Glomerular endothelial cell (primary cell): Measurements from ENCODE around the gene ITPR3. TPM values are rescaled to one million over a fixed set of nuclear protein-coding genes. Genes with fewer than 3 reads are reported as not detected.

Source experiments
- DNase-seq: peaks from one replicate; pipeline ENCODE4 v3.0.0-alpha.2; 2011; ENCODE audit warnings: low read depth, low spot score; ENCODE audit errors: extremely low read depth
- total RNA-seq: library from RNA; depleted of rRNA; stranded (reverse); fragments of >200 nt; gene quantifications from 2 replicates; pipeline ENCODE4 v1.2.3, GENCODE V29; 2015

The ITPR3 gene
- total RNA-seq, 1 donor from 2014 or later = 66.6 TPM

DNA sequence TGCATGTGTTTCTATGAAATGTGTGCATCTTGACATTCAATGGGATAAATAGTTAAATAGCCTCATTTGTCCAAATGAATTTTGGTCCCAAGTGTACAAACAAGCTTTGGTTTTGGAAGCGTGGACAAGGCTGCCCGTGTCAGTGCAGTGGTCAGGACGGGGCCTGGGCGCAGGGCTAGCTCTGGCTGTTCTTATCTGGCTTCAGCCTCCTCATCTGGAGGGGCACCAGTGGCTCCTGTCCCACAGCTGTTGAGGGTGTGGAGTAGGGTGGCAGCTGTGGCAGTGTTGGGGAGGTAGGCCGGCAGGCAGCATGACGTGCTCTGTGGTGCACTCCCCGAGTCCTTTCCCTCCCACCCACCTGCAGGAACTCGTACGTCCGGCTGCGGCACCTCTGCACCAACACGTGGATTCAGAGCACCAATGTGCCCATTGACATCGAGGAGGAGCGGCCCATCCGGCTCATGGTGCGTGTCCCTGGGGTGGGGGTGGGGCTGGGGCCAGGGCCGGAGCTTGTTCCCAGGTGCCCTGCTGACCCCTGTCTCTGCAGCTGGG, 43.5 kb downstream of the ITPR3 start:
- DNase-seq = no peak

- DNase-seq = no peak
Observed at GRCh38 chr6:33665957-33666356, 44.8 kb downstream of the ITPR3 start.

DNA sequence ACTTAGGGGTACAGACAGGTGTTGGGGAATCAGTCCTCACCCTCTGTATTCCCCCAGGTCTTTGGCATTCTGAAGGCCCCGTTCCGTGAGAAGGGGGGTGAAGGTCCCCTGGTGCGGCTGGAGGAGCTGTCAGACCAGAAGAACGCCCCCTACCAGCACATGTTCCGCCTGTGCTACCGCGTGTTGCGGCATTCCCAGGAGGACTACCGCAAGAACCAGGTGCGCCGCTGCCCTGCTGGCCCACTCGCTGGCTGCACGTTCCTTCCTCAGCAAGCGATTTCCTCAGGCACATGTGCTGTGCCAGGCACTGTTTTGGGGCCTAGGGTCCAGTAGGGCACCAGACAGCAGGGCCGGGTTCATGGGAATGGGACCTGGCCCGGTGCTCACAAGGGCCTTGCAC, 46.0 kb downstream of the ITPR3 start:
- DNase-seq = no peak

DNA sequence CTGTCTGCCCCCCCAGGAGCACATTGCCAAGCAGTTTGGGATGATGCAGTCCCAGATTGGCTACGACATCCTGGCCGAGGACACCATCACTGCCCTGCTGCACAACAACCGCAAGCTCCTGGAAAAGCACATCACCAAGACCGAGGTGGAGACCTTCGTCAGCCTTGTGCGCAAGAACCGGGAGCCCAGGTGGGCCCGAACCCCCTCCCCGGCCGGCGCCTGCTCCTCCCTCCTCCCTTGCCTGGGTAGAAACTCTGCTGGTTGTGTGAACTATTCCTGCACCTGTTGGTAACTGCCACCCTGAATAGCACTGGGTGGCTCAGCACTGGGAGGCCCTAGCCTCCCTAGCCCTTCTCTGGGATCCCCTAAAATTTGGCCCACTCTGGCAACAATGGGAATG, 46.7 kb downstream of the ITPR3 start:
- DNase-seq = no peak

DNA sequence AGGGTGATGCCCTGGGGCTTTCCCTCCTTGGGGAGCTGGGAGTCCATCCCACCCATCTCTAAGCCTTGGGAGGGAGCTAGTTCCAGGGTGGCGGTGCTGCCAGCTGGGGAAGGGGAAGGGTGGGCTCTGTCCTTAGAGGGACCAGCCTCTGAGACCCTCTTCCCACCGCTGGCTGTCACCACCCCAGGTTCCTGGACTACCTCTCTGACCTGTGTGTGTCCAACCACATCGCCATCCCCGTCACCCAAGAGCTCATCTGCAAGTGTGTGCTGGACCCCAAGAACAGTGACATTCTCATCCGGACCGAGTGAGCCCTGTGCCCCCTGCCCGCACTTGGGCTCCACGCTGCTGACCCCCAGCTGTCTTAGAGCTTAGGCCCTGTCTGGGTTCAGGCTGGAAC, 47.2 kb downstream of the ITPR3 start:
- DNase-seq = no peak

DNA sequence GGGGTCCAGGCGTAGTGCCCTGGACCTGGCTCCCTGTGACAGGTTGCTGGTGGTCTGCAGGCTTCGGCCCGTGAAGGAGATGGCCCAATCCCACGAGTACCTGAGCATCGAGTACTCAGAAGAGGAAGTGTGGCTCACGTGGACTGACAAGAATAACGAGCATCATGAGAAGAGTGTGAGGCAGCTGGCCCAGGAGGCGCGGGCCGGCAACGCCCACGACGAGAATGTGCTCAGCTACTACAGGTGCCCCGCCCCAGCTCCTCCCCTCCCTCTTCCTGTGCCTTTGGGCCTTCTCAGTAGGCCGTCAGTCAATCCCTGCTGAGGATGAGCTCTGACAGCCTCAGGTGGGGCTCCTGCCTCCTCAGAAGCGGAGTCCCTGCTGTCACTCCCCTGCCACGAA, 47.8 kb downstream of the ITPR3 start:
- DNase-seq = no peak

DNA sequence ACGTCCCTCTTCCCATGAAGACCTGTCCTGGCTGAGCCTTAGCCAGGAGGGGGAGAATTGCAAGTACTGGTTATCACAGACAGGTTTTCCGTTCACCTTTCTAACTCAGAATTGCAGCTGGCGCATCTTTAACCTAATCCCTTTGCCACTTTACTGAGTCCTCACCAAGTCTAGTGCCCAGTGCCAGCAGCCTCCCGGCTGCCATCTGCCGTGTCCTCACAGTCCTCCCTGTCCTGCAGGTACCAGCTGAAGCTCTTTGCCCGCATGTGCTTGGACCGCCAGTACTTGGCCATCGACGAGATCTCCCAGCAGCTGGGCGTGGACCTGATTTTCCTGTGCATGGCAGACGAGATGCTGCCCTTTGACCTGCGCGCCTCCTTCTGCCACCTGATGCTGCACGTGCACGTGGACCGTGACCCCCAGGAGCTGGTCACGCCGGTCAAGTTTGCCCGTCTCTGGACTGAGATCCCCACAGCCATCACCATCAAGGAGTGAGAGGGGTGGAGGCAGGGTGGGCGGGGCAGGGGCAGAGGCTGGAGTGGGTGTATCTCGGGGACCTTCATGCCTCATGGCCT, 49.1 kb downstream of the ITPR3 start:
- no peak for DNase-seq

DNA sequence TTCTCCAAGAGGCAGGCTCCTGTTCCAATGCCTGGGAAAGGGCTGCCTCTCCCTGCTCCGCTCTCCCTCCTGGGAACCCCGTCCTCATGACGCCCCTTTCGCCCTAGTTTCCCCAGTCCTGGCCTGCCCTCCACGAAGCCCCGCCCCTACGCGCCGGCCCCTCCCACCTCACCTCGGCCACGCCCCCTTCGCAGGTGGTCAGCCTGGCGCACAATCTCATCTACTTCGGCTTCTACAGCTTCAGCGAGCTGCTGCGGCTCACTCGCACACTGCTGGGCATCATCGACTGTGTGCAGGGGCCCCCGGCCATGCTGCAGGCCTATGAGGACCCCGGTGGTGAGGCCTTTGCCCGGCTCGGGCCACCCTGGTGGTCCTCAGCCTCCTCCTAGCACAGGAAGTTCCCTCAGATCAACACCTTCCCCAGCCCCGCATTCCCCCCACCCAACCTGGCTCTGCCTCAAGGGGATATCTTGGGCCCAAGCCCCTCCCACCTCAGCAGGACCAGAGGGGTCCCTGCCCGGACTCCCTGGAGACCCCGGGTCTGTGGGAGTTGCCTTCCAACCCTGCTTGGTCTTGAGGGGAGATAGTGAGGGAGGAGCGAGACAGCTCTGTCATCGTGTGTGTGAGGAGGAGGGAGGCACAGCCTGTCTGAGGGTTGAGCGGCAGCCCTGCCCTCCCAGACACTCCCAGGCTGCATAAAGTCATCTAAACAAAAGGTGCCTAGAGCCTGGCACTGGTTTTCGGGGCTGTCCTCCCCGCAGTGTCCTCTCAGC, 50.0 kb downstream of the ITPR3 start:
- DNase-seq = no peak

- no peak for DNase-seq
Observed at GRCh38 chr6:33671744-33672072, 50.6 kb downstream of the ITPR3 start.

GRCh38 chr6:33672808-33673207, 51.7 kb downstream of the ITPR3 start:
- no peak for DNase-seq

DNA sequence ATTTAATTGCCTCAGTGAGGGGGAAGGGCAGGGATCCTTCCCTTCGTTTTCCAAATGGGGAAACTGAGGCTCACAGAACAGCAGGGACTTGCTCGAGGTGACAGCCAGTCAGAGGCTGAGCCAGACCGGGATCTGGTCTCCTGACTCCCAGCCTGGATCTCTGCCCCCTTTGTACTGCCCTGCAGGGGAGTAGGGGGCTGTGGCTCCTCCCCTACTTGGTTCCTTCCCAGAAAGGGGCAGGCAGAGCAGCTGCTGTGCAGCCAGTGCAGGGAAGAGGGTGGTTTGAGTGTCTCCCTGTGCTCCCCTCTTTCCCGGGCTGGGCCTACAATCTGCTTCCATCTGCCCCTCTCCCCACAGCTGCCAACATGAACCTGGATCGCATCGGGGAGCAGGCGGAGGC, 52.7 kb downstream of the ITPR3 start:
- DNase-seq = no peak

- DNase-seq = no peak
Observed at GRCh38 chr6:33675968-33676367, 54.8 kb downstream of the ITPR3 start.

DNA sequence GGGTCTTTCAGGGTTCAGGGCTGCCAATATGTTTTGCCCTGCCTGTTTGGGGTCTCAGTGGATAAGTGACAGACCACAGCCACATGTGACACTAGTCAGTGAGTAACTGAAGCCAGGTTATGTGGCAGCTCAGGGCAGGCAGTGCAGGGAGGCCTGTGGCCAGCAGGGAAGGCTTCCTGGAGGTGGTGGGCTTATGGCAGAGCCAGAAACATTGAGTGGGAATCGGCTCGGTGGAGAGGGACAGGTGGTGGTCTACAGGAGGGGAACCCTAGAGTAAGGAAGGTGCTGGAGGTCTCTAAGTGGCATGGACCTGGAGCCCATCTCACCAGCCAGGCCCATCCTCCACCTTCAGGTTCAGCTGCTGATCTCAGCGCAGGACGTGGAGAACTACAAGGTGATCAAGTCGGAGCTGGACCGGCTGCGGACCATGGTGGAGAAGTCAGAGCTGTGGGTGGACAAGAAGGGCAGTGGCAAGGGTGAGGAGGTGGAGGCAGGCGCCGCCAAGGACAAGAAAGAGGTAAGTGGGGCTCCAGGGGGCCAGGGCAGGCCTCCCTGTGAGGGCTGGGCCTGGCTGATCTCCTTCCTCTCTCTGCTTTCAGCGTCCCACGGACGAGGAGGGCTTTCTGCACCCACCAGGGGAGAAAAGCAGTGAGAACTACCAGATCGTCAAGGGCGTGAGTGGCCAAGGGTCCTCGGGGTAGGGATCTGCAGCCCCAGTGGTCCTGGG, 55.5 kb downstream of the ITPR3 start:
- no peak for DNase-seq

DNA sequence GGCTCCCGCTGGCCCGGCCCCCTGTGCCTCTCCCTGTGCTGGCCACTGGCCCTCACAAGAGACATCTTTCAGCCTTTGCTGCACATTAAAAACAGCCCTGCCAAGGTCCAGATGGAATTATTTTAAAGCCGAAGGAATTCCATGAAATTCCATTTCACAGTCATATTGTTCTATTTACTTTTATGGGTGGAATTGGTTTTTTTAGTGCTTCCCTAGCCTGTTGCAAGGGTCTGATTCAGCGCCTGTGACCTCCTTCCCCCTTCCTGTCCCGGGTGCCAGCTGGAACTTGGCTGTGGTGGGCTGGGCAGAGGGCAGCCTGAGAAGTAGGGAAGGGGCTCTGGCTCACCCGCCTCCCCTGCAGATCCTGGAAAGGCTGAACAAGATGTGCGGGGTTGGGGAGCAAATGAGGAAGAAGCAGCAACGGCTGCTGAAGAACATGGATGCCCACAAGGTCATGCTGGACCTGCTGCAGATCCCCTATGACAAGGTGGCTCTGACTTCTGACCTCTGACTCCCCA, 56.1 kb downstream of the ITPR3 start:
- no peak for DNase-seq

GRCh38 chr6:33677689-33678088, 56.6 kb downstream of the ITPR3 start:
- no peak for DNase-seq

GRCh38 chr6:33678233-33678931, 57.3 kb downstream of the ITPR3 start:
- no peak for DNase-seq

- DNase-seq = no peak
Observed at GRCh38 chr6:33678932-33679490, 57.9 kb downstream of the ITPR3 start.

DNA sequence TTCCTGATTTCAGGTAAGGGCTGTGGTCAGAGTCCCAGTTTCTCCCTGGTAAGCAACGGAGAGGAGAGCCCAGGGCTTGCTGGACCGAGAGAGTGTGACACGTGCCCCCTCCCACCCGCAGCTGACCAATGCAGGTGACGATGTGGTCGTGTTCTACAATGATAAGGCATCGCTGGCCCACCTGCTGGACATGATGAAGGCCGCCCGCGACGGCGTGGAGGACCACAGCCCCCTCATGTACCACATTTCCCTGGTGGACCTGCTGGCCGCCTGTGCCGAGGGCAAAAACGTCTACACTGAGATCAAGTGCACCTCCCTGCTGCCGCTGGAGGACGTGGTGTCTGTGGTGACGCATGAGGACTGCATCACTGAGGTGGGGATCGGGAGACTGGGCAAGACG, 58.6 kb downstream of the ITPR3 start:
- DNase-seq = no peak

DNA sequence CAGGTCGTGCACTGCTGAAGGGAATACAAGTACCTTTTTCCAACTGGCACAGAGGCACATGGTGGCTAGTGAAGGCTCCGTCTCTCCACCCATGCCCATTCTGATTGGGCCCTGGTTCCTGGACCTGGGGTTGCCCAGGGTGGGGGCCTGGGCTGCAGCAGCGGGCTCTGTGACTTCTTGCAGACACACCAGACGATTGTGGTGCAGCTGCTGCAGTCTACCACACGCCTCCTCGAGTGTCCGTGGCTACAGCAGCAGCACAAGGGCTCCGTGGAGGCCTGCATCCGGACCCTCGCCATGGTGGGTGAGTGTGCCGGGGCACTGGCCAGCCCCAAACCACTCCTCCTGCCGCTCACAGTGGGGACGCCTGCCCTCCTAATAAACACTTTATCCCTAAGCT, 61.2 kb downstream of the ITPR3 start:
- DNase-seq = no peak

- DNase-seq = no peak
Observed at GRCh38 chr6:33683051-33683571, 62.0 kb downstream of the ITPR3 start.
